HUES6 (cell line): ENCODE results near the gene ATP6V0C.

Source experiments
- H3K27ac ChIP-seq: 2 replicates; pipeline ENCODE4 v1.7.0; 2013; ENCODE audit warnings: low read depth, mild to moderate bottlenecking, low read length, inconsistent platforms
- H3K27me3 ChIP-seq: 2 replicates; pipeline ENCODE4 v1.6.1; 2013; ENCODE audit warnings: low read length; ENCODE audit not compliant: control insufficient read depth, insufficient read depth
- H3K36me3 ChIP-seq: 2 replicates; pipeline ENCODE4 v1.6.1; 2013; ENCODE audit warnings: low read length; ENCODE audit not compliant: control insufficient read depth, insufficient read depth
- H3K4me1 ChIP-seq: 2 replicates; pipeline ENCODE4 v1.6.1; 2013; ENCODE audit warnings: low read length; ENCODE audit not compliant: control insufficient read depth, insufficient read depth
- H3K4me3 ChIP-seq: 2 replicates; pipeline ENCODE4 v1.5.1; 2013; ENCODE audit warnings: low read depth, low read length
- H3K9ac ChIP-seq: one replicate; pipeline ENCODE4 v1.6.1; 2013; ENCODE audit warnings: mild to moderate bottlenecking, low read length
- H3K9me3 ChIP-seq: 2 replicates; pipeline ENCODE4 v1.6.1; 2013; ENCODE audit warnings: low read depth, low read length; ENCODE audit not compliant: control insufficient read depth, insufficient read depth

ATP6V0C gene

GRCh38 chr16:2470603-2471015 lies 43.1 kb upstream of the ATP6V0C start:
- H3K4me1 ChIP-seq = peaks cover 41% of the 10 kb centered on the region

GRCh38 chr16:2471016-2471652 lies 42.6 kb upstream of the ATP6V0C start, which contains the start of gene NTN3:
TSS of gene NTN3 (plus strand) at chr16:2471297. CDS start at chr16:2471702, 405 bp downstream.
- Histone ChIP-seq H3K27me3 (peaks cover 63% of the 10 kb centered on the region), H3K9me3 (no peaks in the 10 kb centered on the region), H3K9ac (no peak within 1 kb of the TSS), H3K36me3 (no peaks in the 10 kb centered on the region), H3K27ac (no peak within 1 kb of the TSS), H3K4me3 (peak within 1 kb of the TSS; percentile 52), H3K4me1 (peaks cover 41% of the 10 kb centered on the region)

More at GRCh38 chr16:2470603-2471015, 43.1 kb upstream of the ATP6V0C start:
- Histone ChIP-seq H3K9ac (no peak overlapping the region), H3K4me3 (peak overlapping the region; percentile 52), H3K27me3 (peaks cover 58% of the 10 kb centered on the region), H3K9me3 (no peaks in the 10 kb centered on the region), H3K27ac (no peak overlapping the region), H3K36me3 (no peaks in the 10 kb centered on the region)

GRCh38 chr16:2471653-2472487 lies 41.9 kb upstream of the ATP6V0C start:
- peaks cover 41% of the 10 kb centered on the region for H3K4me1 ChIP-seq
- H3K9me3 ChIP-seq = no peaks in the 10 kb centered on the region
- no peak overlapping the region for H3K27ac ChIP-seq
- H3K9ac ChIP-seq = no peak overlapping the region
- no peaks in the 10 kb centered on the region for H3K36me3 ChIP-seq
- peak overlapping the region; percentile 52 for H3K4me3 ChIP-seq
- H3K27me3 ChIP-seq = peaks cover 70% of the 10 kb centered on the region

GRCh38 chr16:2472488-2472864 lies 41.3 kb upstream of the ATP6V0C start:
- Histone ChIP-seq H3K9me3 (no peaks in the 10 kb centered on the region), H3K9ac (no peak overlapping the region), H3K27ac (no peak overlapping the region), H3K36me3 (no peaks in the 10 kb centered on the region), H3K4me3 (no peak overlapping the region), H3K4me1 (peaks cover 41% of the 10 kb centered on the region), H3K27me3 (peaks cover 70% of the 10 kb centered on the region)

- no peaks in the 10 kb centered on the region for H3K36me3 ChIP-seq
- H3K4me3 ChIP-seq = peak overlapping the region; percentile 75; the same call in 1 of the 2 replicates
- peaks cover 70% of the 10 kb centered on the region for H3K27me3 ChIP-seq
- H3K9me3 ChIP-seq = no peaks in the 10 kb centered on the region
- peaks cover 41% of the 10 kb centered on the region for H3K4me1 ChIP-seq
- no peak overlapping the region for H3K9ac ChIP-seq
- H3K27ac ChIP-seq = no peak overlapping the region
Observed at GRCh38 chr16:2472885-2473445, 40.8 kb upstream of the ATP6V0C start.

- Histone ChIP-seq H3K4me3 (peak overlapping the region; percentile 75), H3K9ac (no peak overlapping the region), H3K27ac (no peak overlapping the region), H3K9me3 (no peaks in the 10 kb centered on the region), H3K36me3 (no peaks in the 10 kb centered on the region), H3K27me3 (peaks cover 65% of the 10 kb centered on the region), H3K4me1 (peaks cover 37% of the 10 kb centered on the region)
Observed at GRCh38 chr16:2473446-2473926, 40.3 kb upstream of the ATP6V0C start.

- Histone ChIP-seq H3K36me3 (no peaks in the 10 kb centered on the region), H3K9ac (peak overlapping the region; percentile 60), H3K4me3 (peak overlapping the region; percentile 75), H3K27me3 (peaks cover 59% of the 10 kb centered on the region), H3K9me3 (no peaks in the 10 kb centered on the region), H3K27ac (peak overlapping the region; percentile 46; the same call in 1 of the 2 replicates), H3K4me1 (peaks cover 30% of the 10 kb centered on the region)
Observed at GRCh38 chr16:2473999-2474876, 39.5 kb upstream of the ATP6V0C start.

- peaks cover 51% of the 10 kb centered on the region for H3K27me3 ChIP-seq
- H3K27ac ChIP-seq = peak within 1 kb of the TSS; percentile 46; the same call in 1 of the 2 replicates
- peak within 1 kb of the TSS; percentile 78 for H3K4me3 ChIP-seq
- no peaks in the 10 kb centered on the region for H3K9me3 ChIP-seq
- peak within 1 kb of the TSS; percentile 60 for H3K9ac ChIP-seq
- H3K4me1 ChIP-seq = peaks cover 24% of the 10 kb centered on the region
- H3K36me3 ChIP-seq = no peaks in the 10 kb centered on the region
Observed at GRCh38 chr16:2474877-2475412, 38.8 kb upstream of the ATP6V0C start, which contains the start of gene TBC1D24. TSS of gene TBC1D24 (plus strand) at chr16:2475127. CDS start at chr16:2496149, 21,022 bp downstream.

GRCh38 chr16:2475413-2476344 lies 38.1 kb upstream of the ATP6V0C start:
- Histone ChIP-seq H3K27me3 (peaks cover 44% of the 10 kb centered on the region), H3K4me1 (peaks cover 18% of the 10 kb centered on the region), H3K4me3 (peak overlapping the region; percentile 78), H3K27ac (no peak overlapping the region), H3K9me3 (no peaks in the 10 kb centered on the region), H3K9ac (no peak overlapping the region), H3K36me3 (no peaks in the 10 kb centered on the region)
